C4-2B (cell line): Measurements from ENCODE around the gene ATP1B2.

ENCODE experiments used
- CTCF ChIP-seq: fragments of 450-650 bp; conservative IDR thresholded peaks from 2 replicates; pipeline ENCODE4 v1.5.1; 2017; ENCODE audit warnings: mild to moderate bottlenecking
- ZFX ChIP-seq: fragments of 450-650 bp; IDR thresholded peaks from 2 replicates; pipeline ENCODE4 v1.6.1; 2017

GRCh38 chr17:7636163-7636562 lies 14.6 kb upstream of the ATP1B2 start:
- TF ChIP-seq CTCF (no peak), ZFX (no peak)
